Measurements from ENCODE around the gene EHD4.

EHD4 gene

DNA sequence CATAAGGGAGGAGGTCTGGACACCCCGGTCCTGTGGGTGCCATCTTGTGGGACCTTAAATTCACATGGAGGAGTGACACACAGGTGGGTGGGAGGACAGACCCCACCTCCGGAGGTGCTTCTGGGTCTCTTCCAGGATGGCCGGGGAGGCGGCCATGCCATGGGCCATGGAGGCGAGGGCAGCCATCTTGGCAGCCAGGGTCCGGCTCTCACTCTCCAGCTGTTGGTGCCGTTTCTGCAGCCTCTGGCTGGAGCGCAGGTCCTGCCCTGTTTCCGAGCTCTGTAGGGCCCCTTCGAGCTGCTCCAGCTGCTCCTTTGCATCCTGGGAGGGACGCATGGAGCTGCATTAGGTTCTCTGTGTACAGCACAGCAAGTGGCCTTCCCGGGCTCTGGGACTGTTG is 97.6 kb downstream of the EHD4 start:
- H3K4me3 ChIP-seq (ENCODE audit: low read depth, low read length) = no peak overlapping the region
- no peaks in the 10 kb centered on the region for H3K9me3 ChIP-seq (ENCODE audit: control insufficient read depth, insufficient read depth, low read length)
- no peak overlapping the region for H3K9ac ChIP-seq (ENCODE audit: low read depth, low read length)
- H3K27ac ChIP-seq (ENCODE audit: low read depth, low read length) = no peak overlapping the region
- H3K36me3 ChIP-seq (ENCODE audit: control insufficient read depth, insufficient read depth, low read length) = no peaks in the 10 kb centered on the region
- no peaks in the 10 kb centered on the region for H3K4me1 ChIP-seq (ENCODE audit: control insufficient read depth, insufficient read depth, low read length)
- H3K27me3 ChIP-seq (ENCODE audit: control insufficient read depth, insufficient read depth, low read length) = 0 out of 2 replicates have a peak, but pooled peaks cover under 1% of the 10 kb centered on the region

DNA sequence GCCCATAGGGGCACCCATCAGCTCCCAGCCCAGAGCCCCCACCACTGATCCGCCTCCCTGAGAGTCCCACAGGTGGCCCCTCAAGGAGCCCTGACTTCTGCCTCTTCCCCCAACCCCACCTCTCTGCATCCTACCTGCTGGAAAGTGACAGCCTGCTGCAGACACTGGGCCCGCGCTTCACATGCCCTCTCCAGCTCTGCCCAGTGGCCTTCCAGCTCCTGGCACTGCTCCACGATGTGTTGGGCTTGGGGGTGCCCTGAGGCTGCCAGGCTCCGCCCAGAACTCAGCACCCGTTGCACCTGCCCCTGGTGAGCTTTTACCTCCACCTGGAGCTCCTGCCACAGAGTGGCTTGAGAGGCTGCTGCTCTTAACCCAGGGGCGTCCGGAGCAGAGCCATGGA is 98.6 kb downstream of the EHD4 start:
- Histone ChIP-seq H3K27me3 (ENCODE audit: control insufficient read depth, insufficient read depth, low read length) (no peaks in the 10 kb centered on the region), H3K4me3 (ENCODE audit: low read depth, low read length) (no peak overlapping the region), H3K27ac (ENCODE audit: low read depth, low read length) (no peak overlapping the region), H3K36me3 (ENCODE audit: control insufficient read depth, insufficient read depth, low read length) (no peaks in the 10 kb centered on the region), H3K9me3 (ENCODE audit: control insufficient read depth, insufficient read depth, low read length) (no peaks in the 10 kb centered on the region), H3K9ac (ENCODE audit: low read depth, low read length) (no peak overlapping the region), H3K4me1 (ENCODE audit: control insufficient read depth, insufficient read depth, low read length) (no peaks in the 10 kb centered on the region)

DNA sequence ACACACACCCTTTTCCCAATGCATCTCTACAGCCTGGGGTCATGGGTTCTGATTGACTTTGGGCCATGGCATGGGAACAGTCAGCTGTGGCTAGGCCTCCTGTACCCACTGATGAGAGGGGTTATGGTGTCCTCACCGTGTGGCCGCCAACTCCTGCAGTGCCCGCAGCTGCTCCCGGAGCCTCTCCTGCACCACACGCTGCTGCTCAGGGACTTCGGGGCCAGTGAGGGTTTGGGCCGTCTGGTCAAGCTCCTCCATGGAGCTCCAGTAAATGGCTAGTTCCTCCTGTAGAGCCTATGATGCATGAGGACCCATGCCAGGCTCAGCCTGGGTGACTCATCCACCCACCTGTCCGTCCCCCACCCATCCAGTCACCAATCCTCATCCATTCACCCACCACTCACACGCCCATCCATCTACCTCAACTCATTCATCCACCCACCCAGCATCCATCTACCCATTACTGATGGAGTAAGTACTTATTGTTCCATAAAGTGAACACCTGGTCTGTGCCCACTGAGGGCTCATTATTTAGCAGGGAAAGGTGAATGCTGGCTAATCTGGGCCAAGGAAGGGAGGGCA is 100.1 kb downstream of the EHD4 start:
- no peaks in the 10 kb centered on the region for H3K27me3 ChIP-seq (ENCODE audit: control insufficient read depth, insufficient read depth, low read length)
- H3K36me3 ChIP-seq (ENCODE audit: control insufficient read depth, insufficient read depth, low read length) = no peaks in the 10 kb centered on the region
- H3K27ac ChIP-seq (ENCODE audit: low read depth, low read length) = no peak overlapping the region

DNA sequence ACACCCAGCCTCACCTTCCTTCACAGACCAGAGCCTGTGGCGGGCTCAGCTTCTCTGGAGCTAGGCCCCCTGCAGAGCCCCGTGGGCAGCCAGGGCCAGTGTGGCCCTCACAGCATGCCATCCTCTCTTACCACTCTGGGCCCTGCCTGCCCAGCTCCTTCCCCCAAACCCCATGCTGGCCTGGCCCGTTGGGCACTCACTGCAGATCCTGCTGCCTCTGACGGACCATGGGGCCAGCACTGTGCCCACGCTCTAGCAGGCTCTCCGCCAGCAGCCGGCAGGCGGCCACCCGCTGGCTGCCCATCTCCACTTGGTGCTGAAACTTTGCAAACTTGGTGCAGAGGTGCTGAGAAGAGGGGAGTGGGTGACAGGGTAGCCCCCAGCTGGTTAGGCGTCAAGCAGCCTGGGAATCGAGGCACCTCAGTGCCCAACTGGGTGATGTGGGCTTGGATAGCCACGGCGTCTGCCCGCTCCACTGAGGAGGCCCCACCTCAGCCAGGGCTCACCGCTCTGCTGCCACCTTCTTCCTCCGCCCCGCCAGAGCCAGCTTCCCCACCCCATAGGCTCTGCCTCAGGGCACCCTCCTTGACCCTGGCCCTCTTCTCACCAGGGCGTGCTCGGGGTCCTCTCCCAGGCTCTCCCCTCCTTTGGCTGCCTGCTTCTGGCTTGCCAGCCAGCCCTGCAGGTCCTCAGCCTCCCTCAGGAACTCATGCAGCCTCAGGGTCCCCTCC is 101.0 kb downstream of the EHD4 start:
- Histone ChIP-seq H3K4me1 (ENCODE audit: control insufficient read depth, insufficient read depth, low read length) (no peaks in the 10 kb centered on the region), H3K27me3 (ENCODE audit: control insufficient read depth, insufficient read depth, low read length) (no peaks in the 10 kb centered on the region), H3K27ac (ENCODE audit: low read depth, low read length) (no peak overlapping the region), H3K9me3 (ENCODE audit: control insufficient read depth, insufficient read depth, low read length) (no peaks in the 10 kb centered on the region), H3K9ac (ENCODE audit: low read depth, low read length) (no peak overlapping the region), H3K4me3 (ENCODE audit: low read depth, low read length) (no peak overlapping the region), H3K36me3 (ENCODE audit: control insufficient read depth, insufficient read depth, low read length) (no peaks in the 10 kb centered on the region)

More for the DNA sequence above, 100.1 kb downstream of the EHD4 start:
- no peak overlapping the region for H3K4me3 ChIP-seq (ENCODE audit: low read depth, low read length)
- H3K9ac ChIP-seq (ENCODE audit: low read depth, low read length) = no peak overlapping the region
- no peaks in the 10 kb centered on the region for H3K9me3 ChIP-seq (ENCODE audit: control insufficient read depth, insufficient read depth, low read length)
- H3K4me1 ChIP-seq (ENCODE audit: control insufficient read depth, insufficient read depth, low read length) = no peaks in the 10 kb centered on the region

DNA sequence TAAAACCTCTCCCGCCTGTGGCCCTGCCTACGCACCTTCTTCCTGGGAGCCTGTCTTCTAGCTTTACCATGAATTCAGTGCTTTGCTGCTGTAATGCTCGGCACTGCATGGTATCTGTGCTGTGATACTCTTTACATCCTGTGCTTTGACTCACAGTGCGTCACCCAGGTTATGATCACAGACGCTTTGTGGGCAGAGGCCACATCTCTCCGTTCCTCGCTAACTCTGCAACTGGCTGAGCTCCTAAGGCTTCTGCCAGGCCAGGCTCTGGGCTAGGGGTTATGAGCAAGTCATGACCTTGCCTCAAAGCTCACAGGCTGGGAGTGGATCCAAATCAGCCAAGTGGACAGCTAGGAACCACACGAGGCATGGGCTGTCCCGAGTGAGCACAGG is 101.7 kb downstream of the EHD4 start:
- Histone ChIP-seq H3K9ac (ENCODE audit: low read depth, low read length) (no peak overlapping the region), H3K4me3 (ENCODE audit: low read depth, low read length) (no peak overlapping the region), H3K9me3 (ENCODE audit: control insufficient read depth, insufficient read depth, low read length) (no peaks in the 10 kb centered on the region), H3K4me1 (ENCODE audit: control insufficient read depth, insufficient read depth, low read length) (no peaks in the 10 kb centered on the region), H3K27me3 (ENCODE audit: control insufficient read depth, insufficient read depth, low read length) (no peaks in the 10 kb centered on the region), H3K36me3 (ENCODE audit: control insufficient read depth, insufficient read depth, low read length) (no peaks in the 10 kb centered on the region), H3K27ac (ENCODE audit: low read depth, low read length) (no peak overlapping the region)

DNA sequence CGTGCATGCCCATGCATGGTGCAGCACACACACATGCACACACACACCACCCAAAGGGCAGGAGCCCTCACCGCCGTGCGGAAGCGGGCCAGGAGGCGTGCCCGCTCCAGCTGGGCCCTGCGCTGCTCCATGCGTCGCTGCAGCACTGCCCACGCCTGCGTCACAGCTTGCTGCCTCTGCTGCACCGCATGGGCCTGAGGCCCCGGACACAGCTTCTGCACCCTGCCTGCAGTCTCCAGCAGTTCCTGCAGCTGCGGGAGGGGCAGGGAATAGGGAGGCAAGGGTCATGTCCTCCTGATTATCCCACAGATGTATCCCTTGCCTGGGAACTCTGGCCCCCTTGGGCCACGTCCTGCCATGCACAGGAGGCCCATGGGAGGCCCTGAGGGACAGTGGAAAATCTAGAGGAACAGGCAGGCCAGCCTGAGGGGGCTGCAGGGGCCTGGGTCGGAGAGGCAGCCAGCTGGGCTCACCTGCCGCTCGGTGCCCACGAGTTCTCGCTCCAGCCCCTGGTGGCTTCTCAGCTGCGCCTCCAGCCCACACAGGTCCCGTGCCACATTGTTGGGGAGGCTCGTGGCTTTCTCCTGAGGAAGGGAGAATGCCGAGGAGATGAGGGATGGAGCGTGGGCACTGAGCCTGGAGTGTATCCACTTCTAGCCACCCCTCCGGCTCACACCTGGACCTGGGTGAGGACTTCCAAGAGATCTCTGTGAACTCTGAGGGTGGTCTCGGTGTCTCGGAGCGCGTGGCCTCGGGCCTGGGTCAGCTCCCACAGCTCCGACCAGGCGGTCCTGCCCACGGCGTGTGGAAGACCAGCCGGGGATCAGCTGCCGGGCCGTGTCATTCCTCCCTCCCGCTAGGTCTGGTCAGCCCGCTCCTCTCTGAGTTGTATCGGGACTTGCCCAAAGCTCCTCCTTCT is 102.3 kb downstream of the EHD4 start:
- Histone ChIP-seq H3K9me3 (ENCODE audit: control insufficient read depth, insufficient read depth, low read length) (no peaks in the 10 kb centered on the region), H3K27ac (ENCODE audit: low read depth, low read length) (no peak overlapping the region), H3K36me3 (ENCODE audit: control insufficient read depth, insufficient read depth, low read length) (no peaks in the 10 kb centered on the region), H3K4me3 (ENCODE audit: low read depth, low read length) (no peak overlapping the region), H3K27me3 (ENCODE audit: control insufficient read depth, insufficient read depth, low read length) (no peaks in the 10 kb centered on the region), H3K4me1 (ENCODE audit: control insufficient read depth, insufficient read depth, low read length) (no peaks in the 10 kb centered on the region), H3K9ac (ENCODE audit: low read depth, low read length) (no peak overlapping the region)

DNA sequence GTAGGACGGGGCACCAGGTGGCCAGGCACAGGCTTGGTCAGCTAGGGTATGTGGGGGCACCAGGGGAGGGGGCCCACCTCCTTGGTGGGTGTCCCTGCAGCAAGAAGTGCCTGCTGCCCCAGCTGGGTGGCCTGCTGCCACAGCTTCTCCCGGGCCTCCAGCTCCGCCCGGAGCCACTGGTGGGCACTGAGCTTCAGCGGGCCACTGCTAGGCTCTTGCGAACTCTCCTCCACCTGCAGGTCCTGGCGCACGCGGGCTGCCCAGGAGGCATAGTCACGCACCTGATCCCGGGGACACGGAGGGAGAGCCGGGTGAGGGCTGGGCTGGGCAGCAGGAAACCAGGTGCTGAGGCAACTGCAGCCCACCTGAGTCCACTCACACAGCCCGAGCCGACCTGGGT is 104.0 kb downstream of the EHD4 start:
- Histone ChIP-seq H3K27ac (ENCODE audit: low read depth, low read length) (no peak overlapping the region), H3K9ac (ENCODE audit: low read depth, low read length) (no peak overlapping the region), H3K4me1 (ENCODE audit: control insufficient read depth, insufficient read depth, low read length) (no peaks in the 10 kb centered on the region), H3K27me3 (ENCODE audit: control insufficient read depth, insufficient read depth, low read length) (no peaks in the 10 kb centered on the region), H3K4me3 (ENCODE audit: low read depth, low read length) (no peak overlapping the region), H3K9me3 (ENCODE audit: control insufficient read depth, insufficient read depth, low read length) (no peaks in the 10 kb centered on the region), H3K36me3 (ENCODE audit: control insufficient read depth, insufficient read depth, low read length) (no peaks in the 10 kb centered on the region)

DNA sequence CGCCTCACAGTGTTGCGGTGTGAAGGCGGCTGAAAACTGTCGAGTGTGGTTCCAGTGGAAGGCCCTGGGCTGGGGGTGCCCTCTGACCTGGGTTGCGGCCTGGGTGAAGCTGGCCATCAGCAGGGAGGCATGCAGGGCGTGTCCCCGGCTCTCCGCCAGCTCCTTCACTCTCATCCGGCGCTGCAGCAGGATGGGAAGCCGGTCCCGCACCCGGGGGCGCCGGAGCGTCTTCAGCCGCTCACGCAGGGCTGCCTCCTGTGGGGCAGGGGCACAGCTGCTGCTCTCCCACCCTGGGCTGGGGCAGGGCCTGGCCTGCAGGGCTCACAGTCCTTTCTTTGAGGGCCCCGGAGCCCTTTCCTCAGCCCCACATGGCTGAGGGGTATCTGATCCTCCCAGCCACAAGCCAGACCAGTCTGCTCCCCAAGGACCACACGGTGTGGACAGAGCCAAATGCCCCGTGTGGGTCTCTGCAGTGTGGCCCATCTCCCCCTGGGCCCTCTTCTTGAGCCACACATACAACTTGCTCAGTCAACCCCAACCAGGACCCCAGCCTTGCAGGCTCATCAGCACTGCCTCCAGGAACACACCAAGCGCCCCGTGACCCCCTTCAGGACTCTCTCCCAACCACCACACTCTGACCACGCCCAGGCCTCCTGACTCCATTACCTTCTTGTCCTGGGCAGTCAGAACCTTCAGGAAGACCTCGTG is 105.3 kb downstream of the EHD4 start:
- Histone ChIP-seq H3K9me3 (ENCODE audit: control insufficient read depth, insufficient read depth, low read length) (no peaks in the 10 kb centered on the region), H3K27ac (ENCODE audit: low read depth, low read length) (no peak overlapping the region), H3K4me1 (ENCODE audit: control insufficient read depth, insufficient read depth, low read length) (peaks cover 5% of the 10 kb centered on the region; the same call in 1 of the 2 replicates), H3K9ac (ENCODE audit: low read depth, low read length) (no peak overlapping the region), H3K4me3 (ENCODE audit: low read depth, low read length) (no peak overlapping the region), H3K36me3 (ENCODE audit: control insufficient read depth, insufficient read depth, low read length) (no peaks in the 10 kb centered on the region), H3K27me3 (ENCODE audit: control insufficient read depth, insufficient read depth, low read length) (no peaks in the 10 kb centered on the region)

DNA sequence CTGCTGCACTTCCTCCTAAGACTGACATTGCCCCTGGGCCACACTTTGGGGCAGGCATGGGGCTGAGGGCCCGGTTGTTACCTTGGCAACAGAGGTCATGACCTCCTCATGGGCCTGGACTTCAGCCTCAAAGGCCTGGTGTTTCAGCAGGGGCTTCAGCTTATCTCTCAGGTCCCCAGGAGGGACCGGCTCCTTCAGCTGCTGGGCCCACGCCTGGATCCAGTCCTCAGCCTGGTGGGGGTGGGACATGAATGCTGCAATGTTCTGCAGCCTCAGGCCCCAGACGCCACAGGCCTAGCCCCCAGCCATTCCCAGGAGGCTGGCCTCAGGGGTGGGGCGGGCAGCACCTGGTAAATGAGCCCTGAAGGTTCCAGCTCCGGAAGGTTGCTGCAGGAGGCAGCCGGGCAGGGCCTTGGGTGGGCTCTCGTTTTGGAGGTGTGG is 106.1 kb downstream of the EHD4 start:
- Histone ChIP-seq H3K4me1 (ENCODE audit: control insufficient read depth, insufficient read depth, low read length) (peaks cover 5% of the 10 kb centered on the region; the same call in 1 of the 2 replicates), H3K4me3 (ENCODE audit: low read depth, low read length) (no peak overlapping the region), H3K9ac (ENCODE audit: low read depth, low read length) (no peak overlapping the region), H3K27me3 (ENCODE audit: control insufficient read depth, insufficient read depth, low read length) (no peaks in the 10 kb centered on the region), H3K27ac (ENCODE audit: low read depth, low read length) (no peak overlapping the region), H3K9me3 (ENCODE audit: control insufficient read depth, insufficient read depth, low read length) (no peaks in the 10 kb centered on the region), H3K36me3 (ENCODE audit: control insufficient read depth, insufficient read depth, low read length) (no peaks in the 10 kb centered on the region)

DNA sequence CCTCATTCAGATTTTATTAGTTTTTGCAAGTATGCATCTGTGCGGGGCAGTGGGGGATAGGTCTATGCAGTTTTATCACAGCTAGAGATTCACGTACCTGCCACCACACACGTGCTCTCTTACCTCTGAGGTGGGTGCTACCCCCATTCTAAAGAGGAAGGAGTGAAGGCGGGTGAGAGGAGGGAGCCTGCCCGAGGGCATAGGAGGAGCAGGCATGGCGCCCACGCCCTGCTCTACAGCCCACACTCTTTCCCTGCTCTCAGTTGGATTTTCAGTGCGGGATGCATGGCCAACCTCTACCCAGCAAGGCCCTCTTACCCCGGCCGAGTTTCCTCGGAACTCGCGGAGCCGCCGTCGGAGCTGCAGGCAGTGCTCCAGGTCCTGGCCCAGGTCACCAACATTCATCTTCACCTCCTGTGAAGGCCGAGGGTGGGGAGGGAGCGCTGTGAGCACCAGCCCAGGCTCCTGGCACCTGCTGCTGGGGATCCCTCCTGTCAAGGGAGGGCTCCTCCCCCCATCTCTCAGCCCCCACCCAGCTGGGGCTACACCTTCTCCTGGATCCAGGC is 106.8 kb downstream of the EHD4 start:
- Histone ChIP-seq H3K27ac (ENCODE audit: low read depth, low read length) (no peak overlapping the region), H3K9me3 (ENCODE audit: control insufficient read depth, insufficient read depth, low read length) (no peaks in the 10 kb centered on the region), H3K9ac (ENCODE audit: low read depth, low read length) (no peak overlapping the region), H3K4me3 (ENCODE audit: low read depth, low read length) (no peak overlapping the region), H3K27me3 (ENCODE audit: control insufficient read depth, insufficient read depth, low read length) (no peaks in the 10 kb centered on the region), H3K36me3 (ENCODE audit: control insufficient read depth, insufficient read depth, low read length) (no peaks in the 10 kb centered on the region), H3K4me1 (ENCODE audit: control insufficient read depth, insufficient read depth, low read length) (peaks cover 5% of the 10 kb centered on the region; the same call in 1 of the 2 replicates)
